Mucosa of stomach (tissue), 1 donor: ENCODE measurements around the gene ESPN.

Experiments
- H3K27me3 ChIP-seq: one replicate; pipeline ENCODE4 v1.7.0; 2013; ENCODE audit warnings: mild to moderate bottlenecking, low read length; ENCODE audit not compliant: control insufficient read depth, insufficient read depth
- H3K36me3 ChIP-seq: one replicate; pipeline ENCODE4 v1.7.0; 2013; ENCODE audit warnings: low read length; ENCODE audit not compliant: control insufficient read depth, insufficient read depth
- H3K4me1 ChIP-seq: one replicate; pipeline ENCODE4 v1.7.0; 2013; ENCODE audit warnings: mild to moderate bottlenecking, low read length; ENCODE audit not compliant: control insufficient read depth, insufficient read depth
- H3K4me3 ChIP-seq: one replicate; pipeline ENCODE4 v1.7.0; 2013; ENCODE audit warnings: low read length
- H3K9ac ChIP-seq: one replicate; pipeline ENCODE4 v1.7.0; 2013; ENCODE audit warnings: mild to moderate bottlenecking, low read length, moderate library complexity
- H3K9me3 ChIP-seq: one replicate; pipeline ENCODE4 v1.7.0; 2013; ENCODE audit warnings: mild to moderate bottlenecking, low read length, moderate library complexity; ENCODE audit not compliant: control insufficient read depth
- donor health status: Pancreatic carcinoma.

The ESPN gene

GRCh38 chr1:6506210-6507036 is 81.8 kb downstream of the ESPN start:
- Histone ChIP-seq H3K4me1 (peaks cover 6% of the 10 kb centered on the region), H3K36me3 (no peaks in the 10 kb centered on the region), H3K27me3 (peaks cover 13% of the 10 kb centered on the region), H3K9me3 (no peaks in the 10 kb centered on the region), H3K9ac (no peak overlapping the region), H3K4me3 (no peak overlapping the region)

- H3K9ac ChIP-seq: no peak overlapping the region
- H3K27me3 ChIP-seq: peaks cover 8% of the 10 kb centered on the region
- H3K9me3 ChIP-seq: no peaks in the 10 kb centered on the region
- H3K36me3 ChIP-seq: no peaks in the 10 kb centered on the region
- H3K4me1 ChIP-seq: peaks cover 2% of the 10 kb centered on the region
- H3K4me3 ChIP-seq: no peak overlapping the region
These were observed 82.5 kb downstream of the ESPN start for GRCh38 chr1:6507037-6507428.

- Histone ChIP-seq H3K9ac (no peak overlapping the region), H3K27me3 (peaks cover 6% of the 10 kb centered on the region), H3K9me3 (no peaks in the 10 kb centered on the region), H3K36me3 (no peaks in the 10 kb centered on the region), H3K4me3 (no peak overlapping the region), H3K4me1 (no peaks in the 10 kb centered on the region)
These were observed 82.9 kb downstream of the ESPN start for GRCh38 chr1:6507461-6507911.

- H3K4me3 ChIP-seq: no peak overlapping the region
- no peaks in the 10 kb centered on the region for H3K9me3 ChIP-seq
- H3K9ac ChIP-seq: no peak overlapping the region
- no peaks in the 10 kb centered on the region for H3K36me3 ChIP-seq
- peaks cover 6% of the 10 kb centered on the region for H3K27me3 ChIP-seq
- H3K4me1 ChIP-seq: no peaks in the 10 kb centered on the region
These were observed 83.7 kb downstream of the ESPN start for GRCh38 chr1:6508154-6508815.

- H3K4me1 ChIP-seq: no peaks in the 10 kb centered on the region
- H3K9ac ChIP-seq: no peak overlapping the region
- peaks cover 6% of the 10 kb centered on the region for H3K27me3 ChIP-seq
- H3K4me3 ChIP-seq: no peak overlapping the region
- no peaks in the 10 kb centered on the region for H3K9me3 ChIP-seq
- H3K36me3 ChIP-seq: no peaks in the 10 kb centered on the region
These were observed 84.2 kb downstream of the ESPN start for GRCh38 chr1:6508816-6509189.

- no peak overlapping the region for H3K4me3 ChIP-seq
- peaks cover 6% of the 10 kb centered on the region for H3K27me3 ChIP-seq
- H3K36me3 ChIP-seq: no peaks in the 10 kb centered on the region
- H3K9me3 ChIP-seq: no peaks in the 10 kb centered on the region
- H3K4me1 ChIP-seq: no peaks in the 10 kb centered on the region
- H3K9ac ChIP-seq: no peak overlapping the region
These were observed 84.8 kb downstream of the ESPN start for GRCh38 chr1:6509220-6509918.

- no peak overlapping the region for H3K4me3 ChIP-seq
- H3K4me1 ChIP-seq: no peaks in the 10 kb centered on the region
These were observed 85.3 kb downstream of the ESPN start for GRCh38 chr1:6509919-6510291.

GRCh38 chr1:6510493-6510892 is 85.9 kb downstream of the ESPN start:
- Histone ChIP-seq H3K36me3 (no peaks in the 10 kb centered on the region), H3K9me3 (no peaks in the 10 kb centered on the region), H3K4me3 (no peak overlapping the region), H3K9ac (no peak overlapping the region), H3K4me1 (no peaks in the 10 kb centered on the region), H3K27me3 (peaks cover 6% of the 10 kb centered on the region)

More at GRCh38 chr1:6509919-6510291, 85.3 kb downstream of the ESPN start:
- H3K9me3 ChIP-seq: no peaks in the 10 kb centered on the region
- peaks cover 6% of the 10 kb centered on the region for H3K27me3 ChIP-seq
- no peaks in the 10 kb centered on the region for H3K36me3 ChIP-seq
- no peak overlapping the region for H3K9ac ChIP-seq
